Uterus (tissue), 2 donors: ENCODE measurements around the gene KRTAP1-3.

ENCODE experiments used
- POLR2A ChIP-seq, 2 donors: fragments of 450-650 bp; IDR thresholded peaks; one replicate each; pipeline ENCODE4 v1.6.1; 2016; ENCODE audit warnings: antibody characterized with exemption in 2 of 2, mild to moderate bottlenecking in 1 of 2, moderate library complexity in 1 of 2
- TF ChIP-seq, protein P1 (sequence below), 4 experiments: fragments of 200-600 bp in 2 of 4; fragments of 450-650 bp in 2 of 4; sonication (generic) in 2 of 4; IDR thresholded peaks; one replicate each; pipeline ENCODE4 v1.5.1; 2016 to 2019; ENCODE audit warnings: antibody characterized with exemption in 4 of 4, mild to moderate bottlenecking in 2 of 4, moderate library complexity in 1 of 4

DNA sequence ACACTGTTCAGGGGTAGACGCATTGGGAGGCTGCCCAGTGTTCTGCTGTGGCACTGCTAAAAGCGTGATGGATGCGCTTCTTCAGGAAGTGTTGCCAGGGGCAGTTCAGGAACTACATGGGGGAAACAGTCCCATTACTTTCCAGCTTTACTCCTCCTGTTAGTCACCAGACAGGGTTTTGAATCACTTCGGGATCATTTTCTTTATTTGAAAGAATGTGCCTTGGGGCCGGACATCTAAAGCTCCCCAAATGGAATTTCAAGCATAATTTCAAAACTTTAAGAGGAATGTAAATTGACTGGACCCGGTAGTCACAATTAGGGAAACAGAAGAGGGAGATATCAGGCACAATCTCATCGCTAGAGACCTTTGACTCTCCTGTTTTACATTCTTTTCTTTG, 13.8 kb upstream of the KRTAP1-3 start:
- TF ChIP-seq POLR2A (IDR thresholded peaks at IDR 0.05) = no peak
- TF ChIP-seq, protein P1, sequence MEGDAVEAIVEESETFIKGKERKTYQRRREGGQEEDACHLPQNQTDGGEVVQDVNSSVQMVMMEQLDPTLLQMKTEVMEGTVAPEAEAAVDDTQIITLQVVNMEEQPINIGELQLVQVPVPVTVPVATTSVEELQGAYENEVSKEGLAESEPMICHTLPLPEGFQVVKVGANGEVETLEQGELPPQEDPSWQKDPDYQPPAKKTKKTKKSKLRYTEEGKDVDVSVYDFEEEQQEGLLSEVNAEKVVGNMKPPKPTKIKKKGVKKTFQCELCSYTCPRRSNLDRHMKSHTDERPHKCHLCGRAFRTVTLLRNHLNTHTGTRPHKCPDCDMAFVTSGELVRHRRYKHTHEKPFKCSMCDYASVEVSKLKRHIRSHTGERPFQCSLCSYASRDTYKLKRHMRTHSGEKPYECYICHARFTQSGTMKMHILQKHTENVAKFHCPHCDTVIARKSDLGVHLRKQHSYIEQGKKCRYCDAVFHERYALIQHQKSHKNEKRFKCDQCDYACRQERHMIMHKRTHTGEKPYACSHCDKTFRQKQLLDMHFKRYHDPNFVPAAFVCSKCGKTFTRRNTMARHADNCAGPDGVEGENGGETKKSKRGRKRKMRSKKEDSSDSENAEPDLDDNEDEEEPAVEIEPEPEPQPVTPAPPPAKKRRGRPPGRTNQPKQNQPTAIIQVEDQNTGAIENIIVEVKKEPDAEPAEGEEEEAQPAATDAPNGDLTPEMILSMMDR (IDR thresholded peaks at IDR 0.05) = no peak
